GM19438 (cell line): ENCODE data around the gene ABHD5.
A peak's percentile ranks its signal among the peaks of the same experiment; 100 is the strongest.

ENCODE experiments used
- ATAC-seq: cut with Tn5 transposase; IDR thresholded peaks from one replicate; pipeline ENCODE4 v1.9.1; 2021; ENCODE audit warnings: low read depth; ENCODE audit not compliant: unreplicated experiment

ABHD5 gene

GRCh38 chr3:43753741-43754715 lies 63.3 kb downstream of the ABHD5 start:
- no peak for ATAC-seq

- no peak for ATAC-seq
These were observed 64.9 kb downstream of the ABHD5 start for GRCh38 chr3:43755516-43756200.

GRCh38 chr3:43757666-43758321 lies 67.1 kb downstream of the ABHD5 start:
- no peak for ATAC-seq

GRCh38 chr3:43758592-43759225 lies 68.0 kb downstream of the ABHD5 start:
- ATAC-seq = no peak

GRCh38 chr3:43759297-43759782 lies 68.6 kb downstream of the ABHD5 start:
- ATAC-seq = no peak

GRCh38 chr3:43759938-43760337 lies 69.2 kb downstream of the ABHD5 start:
- ATAC-seq = no peak

- no peak for ATAC-seq
These were observed 70.2 kb downstream of the ABHD5 start for GRCh38 chr3:43760938-43761337.

- ATAC-seq = no peak
These were observed 71.7 kb downstream of the ABHD5 start for GRCh38 chr3:43762451-43762850.

- no peak for ATAC-seq
These were observed 73.3 kb downstream of the ABHD5 start for GRCh38 chr3:43764056-43764455.

GRCh38 chr3:43764471-43764870 lies 73.7 kb downstream of the ABHD5 start:
- ATAC-seq = no peak

GRCh38 chr3:43765521-43765971 lies 74.8 kb downstream of the ABHD5 start:
- ATAC-seq = no peak

GRCh38 chr3:43766672-43767465 lies 76.1 kb downstream of the ABHD5 start:
- ATAC-seq = no peak

- no peak for ATAC-seq
These were observed 77.7 kb downstream of the ABHD5 start for GRCh38 chr3:43768381-43768973.

- peak; percentile 77 for ATAC-seq
These were observed 78.6 kb downstream of the ABHD5 start for GRCh38 chr3:43769097-43769884.

- ATAC-seq = no peak
These were observed 79.2 kb downstream of the ABHD5 start for GRCh38 chr3:43769885-43770425.

GRCh38 chr3:43770426-43771103 lies 79.8 kb downstream of the ABHD5 start:
- no peak for ATAC-seq

- no peak for ATAC-seq
These were observed 80.9 kb downstream of the ABHD5 start for GRCh38 chr3:43771610-43772009.
